PFSK-1 (cell line): ENCODE results near the gene AP2B1.

ENCODE experiments used
- FOXP2 ChIP-seq: optimal IDR thresholded peaks from 2 replicates; pipeline ENCODE3; 2011; ENCODE audit warnings: borderline replicate concordance, control low read depth, inconsistent platforms; ENCODE audit not compliant: insufficient read depth; ENCODE audit errors: extremely low read length, extremely low read depth
- POLR2AphosphoS5 ChIP-seq: IDR thresholded peaks from 2 replicates; pipeline ENCODE4 v1.6.1; 2012; ENCODE audit warnings: low read depth, mild to moderate bottlenecking, control low read depth, low read length, moderate library complexity
- SIN3A ChIP-seq: IDR thresholded peaks from 2 replicates; pipeline ENCODE4 v1.6.1; 2012; ENCODE audit warnings: mild to moderate bottlenecking, low read length, moderate library complexity, borderline replicate concordance; ENCODE audit not compliant: insufficient read depth
- TAF1 ChIP-seq: IDR thresholded peaks from 2 replicates; pipeline ENCODE4 v1.6.1; 2012; ENCODE audit warnings: low read length, control low read depth, borderline replicate concordance; ENCODE audit not compliant: insufficient read depth
- TF ChIP-seq, protein P1 (sequence below), 2 experiments: IDR thresholded peaks; 2 replicates each; pipeline versions ENCODE4 v1.6.1 to v1.8.0; 2011 to 2012; ENCODE audit warnings: low read depth in 2 of 2, low read length in 2 of 2, control low read depth in 1 of 2, inconsistent platforms in 1 of 2, mild to moderate bottlenecking in 1 of 2, moderate library complexity in 1 of 2; ENCODE audit not compliant: insufficient read depth in 1 of 2

Gene AP2B1

GRCh38 chr17:35745749-35746320 lies 158.7 kb downstream of the AP2B1 start:
- TF ChIP-seq FOXP2, result no peak
- TF ChIP-seq POLR2AphosphoS5, result no peak
- no peak for TF ChIP-seq TAF1
- TF ChIP-seq, protein P1, sequence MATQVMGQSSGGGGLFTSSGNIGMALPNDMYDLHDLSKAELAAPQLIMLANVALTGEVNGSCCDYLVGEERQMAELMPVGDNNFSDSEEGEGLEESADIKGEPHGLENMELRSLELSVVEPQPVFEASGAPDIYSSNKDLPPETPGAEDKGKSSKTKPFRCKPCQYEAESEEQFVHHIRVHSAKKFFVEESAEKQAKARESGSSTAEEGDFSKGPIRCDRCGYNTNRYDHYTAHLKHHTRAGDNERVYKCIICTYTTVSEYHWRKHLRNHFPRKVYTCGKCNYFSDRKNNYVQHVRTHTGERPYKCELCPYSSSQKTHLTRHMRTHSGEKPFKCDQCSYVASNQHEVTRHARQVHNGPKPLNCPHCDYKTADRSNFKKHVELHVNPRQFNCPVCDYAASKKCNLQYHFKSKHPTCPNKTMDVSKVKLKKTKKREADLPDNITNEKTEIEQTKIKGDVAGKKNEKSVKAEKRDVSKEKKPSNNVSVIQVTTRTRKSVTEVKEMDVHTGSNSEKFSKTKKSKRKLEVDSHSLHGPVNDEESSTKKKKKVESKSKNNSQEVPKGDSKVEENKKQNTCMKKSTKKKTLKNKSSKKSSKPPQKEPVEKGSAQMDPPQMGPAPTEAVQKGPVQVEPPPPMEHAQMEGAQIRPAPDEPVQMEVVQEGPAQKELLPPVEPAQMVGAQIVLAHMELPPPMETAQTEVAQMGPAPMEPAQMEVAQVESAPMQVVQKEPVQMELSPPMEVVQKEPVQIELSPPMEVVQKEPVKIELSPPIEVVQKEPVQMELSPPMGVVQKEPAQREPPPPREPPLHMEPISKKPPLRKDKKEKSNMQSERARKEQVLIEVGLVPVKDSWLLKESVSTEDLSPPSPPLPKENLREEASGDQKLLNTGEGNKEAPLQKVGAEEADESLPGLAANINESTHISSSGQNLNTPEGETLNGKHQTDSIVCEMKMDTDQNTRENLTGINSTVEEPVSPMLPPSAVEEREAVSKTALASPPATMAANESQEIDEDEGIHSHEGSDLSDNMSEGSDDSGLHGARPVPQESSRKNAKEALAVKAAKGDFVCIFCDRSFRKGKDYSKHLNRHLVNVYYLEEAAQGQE (IDR thresholded peaks at IDR 0.05; ENCODE audit: insufficient read depth in 1 of 2, low read depth in 2 of 2, low read length in 2 of 2), result no peak
- TF ChIP-seq SIN3A, result no peak

GRCh38 chr17:35747540-35748017 lies 160.5 kb downstream of the AP2B1 start:
- peak; percentile 21 for TF ChIP-seq FOXP2
- TF ChIP-seq, protein P1 (IDR thresholded peaks at IDR 0.05; ENCODE audit: insufficient read depth in 1 of 2, low read depth in 2 of 2, low read length in 2 of 2), result 0 out of 4 replicates have a peak, but pooled peaks of 1 of the 2 experiments have one; percentile 36
- no peak for TF ChIP-seq SIN3A

GRCh38 chr17:35748341-35748841 lies 161.3 kb downstream of the AP2B1 start:
- TF ChIP-seq SIN3A, result no peak

DNA sequence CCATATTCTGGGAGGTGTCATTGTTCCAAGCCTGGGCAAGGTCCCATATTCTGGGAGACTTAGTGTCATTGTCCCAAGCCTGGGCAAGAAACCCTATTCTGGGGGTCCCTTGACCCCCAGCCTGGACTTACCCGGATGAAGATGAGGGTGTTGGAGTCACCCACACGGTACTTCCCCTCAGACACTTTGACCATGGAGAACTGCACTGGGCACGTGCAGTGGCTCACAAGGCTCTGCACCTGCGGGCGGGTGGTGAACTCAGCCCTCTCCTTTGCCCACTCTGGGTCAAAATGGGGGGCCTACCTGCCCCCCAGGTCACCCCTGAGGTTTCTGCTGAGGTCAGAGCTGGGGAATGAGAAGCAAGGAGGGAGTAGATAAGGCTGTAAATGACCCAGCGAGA lies 161.9 kb downstream of the AP2B1 start:
- no peak for TF ChIP-seq FOXP2
- no peak for TF ChIP-seq SIN3A
- TF ChIP-seq, protein P1 (IDR thresholded peaks at IDR 0.05; ENCODE audit: insufficient read depth in 1 of 2, low read depth in 2 of 2, low read length in 2 of 2), result no peak
- TF ChIP-seq TAF1, result no peak
- TF ChIP-seq POLR2AphosphoS5, result no peak

GRCh38 chr17:35749560-35750412 lies 162.7 kb downstream of the AP2B1 start:
- TF ChIP-seq SIN3A, result no peak
- TF ChIP-seq POLR2AphosphoS5, result no peak
- TF ChIP-seq TAF1, result no peak
- TF ChIP-seq FOXP2, result no peak
- TF ChIP-seq, protein P1 (IDR thresholded peaks at IDR 0.05; ENCODE audit: insufficient read depth in 1 of 2, low read depth in 2 of 2, low read length in 2 of 2), result no peak
